GM18517 (cell line): Measurements from ENCODE around the gene SMCO4.

Experiments used
- ATAC-seq: cut with Tn5 transposase; IDR thresholded peaks from one replicate; pipeline ENCODE4 v1.9.1; 2021; ENCODE audit warnings: mild to moderate bottlenecking, moderate library complexity; ENCODE audit not compliant: unreplicated experiment

SMCO4 gene

DNA sequence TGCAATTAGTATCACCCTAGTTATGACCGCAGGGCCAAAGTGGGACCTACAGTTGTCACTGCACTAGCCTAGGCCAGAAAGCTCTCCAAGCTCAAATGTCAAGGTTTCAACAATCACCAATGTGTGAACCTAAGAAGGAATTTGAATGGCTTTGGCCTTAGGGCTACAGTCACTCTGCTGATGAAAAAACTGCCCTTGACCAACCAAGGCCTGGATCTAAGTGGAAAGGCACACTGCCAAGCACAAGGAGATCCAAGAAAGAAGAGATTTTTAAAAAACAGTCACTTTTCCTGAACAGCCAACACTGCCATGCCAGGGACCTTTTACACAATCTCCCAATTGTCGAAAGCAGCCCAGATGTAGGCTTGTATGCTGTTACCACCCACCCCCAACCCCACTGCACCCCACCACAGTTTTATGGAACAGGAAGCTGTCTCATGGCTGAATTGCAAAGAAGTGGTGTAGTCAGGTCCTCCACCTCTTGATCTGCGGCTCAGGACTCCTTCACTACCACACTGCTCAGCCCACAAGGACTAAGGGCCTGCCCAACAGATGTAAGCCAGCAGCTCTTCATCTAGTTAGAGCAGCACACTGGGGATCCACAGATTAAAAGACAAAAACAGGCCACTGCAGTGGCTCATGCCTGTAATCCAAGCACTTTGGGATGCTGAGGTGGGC, 32.9 kb downstream of the SMCO4 start:
- ATAC-seq: no peak

DNA sequence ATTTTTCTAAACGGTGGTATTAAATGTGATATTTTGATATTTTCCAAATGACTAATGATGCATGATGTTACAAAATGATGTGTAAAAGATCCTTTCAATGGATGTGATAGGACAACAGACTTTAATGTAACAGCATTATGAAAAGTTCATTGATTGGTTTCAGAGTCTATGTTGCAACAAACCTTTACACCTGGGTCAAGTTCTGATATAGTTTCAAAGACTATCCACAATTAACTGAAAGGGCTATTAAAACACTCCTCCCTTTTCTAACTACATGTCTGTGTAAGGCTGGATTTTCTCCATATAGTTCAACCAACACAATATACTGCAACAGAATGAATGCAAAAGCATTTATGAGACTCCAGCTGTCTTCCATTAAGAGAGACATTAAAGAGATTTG, 35.7 kb downstream of the SMCO4 start:
- ATAC-seq: no peak

DNA sequence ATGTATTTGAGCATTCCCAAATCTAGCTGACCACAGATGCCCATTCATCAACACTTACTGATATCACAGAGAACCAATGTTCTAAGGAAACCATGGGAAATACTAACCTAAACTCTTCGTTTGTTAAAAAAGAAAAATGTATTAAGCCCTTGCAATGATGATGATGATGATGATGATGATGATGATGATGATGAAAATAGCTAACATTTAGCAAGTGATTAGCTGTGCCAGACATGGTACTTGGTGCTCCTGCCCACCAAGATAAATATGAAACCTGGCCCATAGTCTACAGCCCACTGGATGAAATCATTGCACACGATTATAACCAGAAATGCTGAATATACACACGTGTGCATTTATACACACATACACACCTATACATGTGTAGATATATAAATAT, 37.5 kb downstream of the SMCO4 start:
- no peak for ATAC-seq

DNA sequence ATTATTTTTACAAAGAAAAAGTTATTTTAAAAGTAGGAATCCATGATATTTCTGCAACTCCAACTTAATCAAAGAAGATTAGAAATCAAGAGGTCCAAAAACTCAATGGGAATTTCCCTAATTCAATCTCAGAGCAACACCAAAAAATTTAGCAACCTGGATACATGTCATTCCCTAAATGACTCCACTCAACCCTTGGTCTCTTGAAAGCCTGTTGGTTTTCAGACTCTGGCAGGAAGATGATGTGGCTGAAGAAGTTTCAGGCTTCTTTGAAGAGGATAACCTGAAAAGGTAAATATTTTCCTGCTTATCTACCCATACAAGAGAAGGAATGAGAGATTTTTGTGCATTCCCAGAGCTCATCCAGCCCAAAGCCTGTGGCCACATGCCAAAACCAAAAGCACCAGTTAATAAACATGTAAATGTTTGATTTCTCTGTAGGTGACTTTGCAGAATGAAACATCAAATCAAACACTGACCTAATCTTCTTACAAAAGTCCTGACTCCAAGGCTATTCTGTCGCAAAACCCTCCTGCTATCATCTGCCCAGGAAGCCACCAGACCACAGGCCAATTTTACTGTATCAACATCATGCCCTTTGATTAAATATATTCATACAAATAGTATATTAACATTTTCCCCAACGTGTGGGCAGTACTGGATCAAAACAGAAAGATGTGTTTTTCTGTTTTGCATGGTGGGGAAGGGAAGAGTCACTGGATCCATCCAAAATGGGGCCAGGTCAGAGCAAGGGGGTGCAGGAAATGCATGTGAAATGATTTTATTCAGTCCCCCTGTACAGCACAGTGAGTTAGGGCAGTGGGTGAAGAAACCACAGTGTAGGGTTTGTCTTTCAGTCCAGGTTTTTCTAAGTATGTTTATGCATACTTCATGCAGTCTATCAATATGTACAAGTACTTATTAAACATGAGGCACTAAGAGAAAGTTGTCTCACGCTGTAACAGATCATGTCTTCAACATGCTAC, 38.8 kb downstream of the SMCO4 start:
- ATAC-seq: no peak

DNA sequence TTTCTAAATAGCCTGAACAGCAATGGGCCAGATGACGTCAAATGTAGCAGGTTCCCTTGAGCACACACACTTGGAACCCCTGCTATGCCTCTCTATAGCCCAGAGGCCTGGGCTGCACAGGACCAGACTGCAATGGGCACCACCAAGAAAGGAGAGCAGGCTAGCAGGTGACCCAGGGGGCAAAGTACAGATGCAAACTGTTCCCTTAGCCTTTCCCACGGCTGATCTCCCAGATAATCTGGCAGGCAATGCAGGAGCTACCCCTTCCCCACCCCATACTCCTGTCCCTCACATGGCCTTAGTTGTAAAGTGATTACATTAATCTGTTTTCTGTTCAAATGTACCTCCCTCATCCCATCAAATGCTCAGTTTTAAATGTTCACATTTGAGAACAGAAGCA, 41.3 kb downstream of the SMCO4 start:
- no peak for ATAC-seq

DNA sequence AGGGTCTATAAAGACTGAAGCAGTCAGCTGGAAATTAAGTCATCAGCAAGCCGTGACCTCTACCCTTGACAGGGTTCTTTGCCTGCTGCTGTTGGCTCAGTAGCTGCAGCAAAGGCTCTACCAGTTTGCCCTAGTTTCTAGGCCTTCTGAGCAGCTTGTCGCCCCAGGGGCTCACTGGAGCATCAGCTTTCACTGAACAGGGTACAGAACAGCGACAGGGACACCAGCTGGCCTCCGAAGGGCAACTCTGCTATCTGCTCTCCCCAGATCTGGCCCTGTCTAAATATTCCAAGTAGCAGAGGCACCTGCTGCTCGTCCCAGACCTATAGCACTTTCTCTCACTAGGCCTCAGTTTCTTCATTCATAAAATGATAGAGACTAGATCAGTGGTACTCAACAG, 42.4 kb downstream of the SMCO4 start:
- ATAC-seq: no peak

DNA sequence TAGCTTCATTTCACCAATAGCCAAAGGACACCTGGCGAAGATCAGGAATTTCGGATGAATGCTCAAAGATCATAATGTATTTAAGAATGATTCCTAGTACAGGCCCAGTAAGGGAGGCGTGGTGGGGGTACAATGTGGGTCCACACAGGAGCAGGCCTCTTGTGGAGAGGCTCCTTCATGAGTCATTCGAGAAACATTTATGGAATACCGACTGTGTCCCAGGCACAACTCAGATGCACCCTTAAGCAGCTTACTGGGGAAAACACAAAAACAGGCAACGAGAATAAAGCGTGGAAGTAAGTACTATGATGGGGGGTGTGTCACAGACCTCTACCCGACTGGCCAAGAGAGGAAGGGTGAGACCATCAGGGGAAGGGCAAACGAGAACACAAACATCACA, 44.5 kb downstream of the SMCO4 start:
- ATAC-seq: no peak

DNA sequence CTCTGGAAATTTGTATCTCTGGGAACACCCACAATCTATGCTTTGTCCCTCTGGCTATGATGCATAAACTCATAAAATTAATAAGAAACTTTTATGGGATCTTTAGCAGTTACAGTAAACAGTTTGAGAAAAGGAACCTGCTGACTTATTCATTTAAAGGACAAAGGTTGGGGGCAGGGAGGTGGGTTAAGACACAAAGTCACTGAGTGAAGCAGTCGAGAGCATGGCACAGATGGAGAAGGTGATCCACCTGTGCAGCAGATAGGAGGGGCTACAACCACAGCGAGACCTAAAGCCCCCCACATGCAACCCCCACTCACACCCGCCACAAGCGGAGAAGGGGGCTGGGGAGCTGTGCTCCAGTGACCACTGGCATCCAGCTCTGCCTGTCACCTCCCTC, 45.0 kb downstream of the SMCO4 start:
- ATAC-seq: no peak

DNA sequence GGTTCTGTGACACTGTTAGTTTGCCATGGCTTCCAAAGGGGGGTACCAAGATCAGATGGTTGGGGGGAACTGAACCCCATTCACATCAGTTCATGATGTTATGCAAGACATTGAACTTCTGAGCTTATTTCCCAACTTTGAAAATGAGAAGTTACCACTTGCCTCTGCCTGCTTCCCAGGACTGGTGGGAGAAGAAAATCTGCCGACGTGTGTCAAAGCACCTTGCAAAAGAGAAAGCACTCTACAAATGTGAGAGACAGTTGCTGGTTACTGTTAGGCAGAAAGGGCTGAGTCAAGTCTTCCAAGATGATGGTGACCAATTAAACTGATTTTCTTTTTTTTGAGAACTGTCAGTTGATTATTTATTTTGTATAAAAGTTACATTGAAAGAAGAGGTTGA, 45.6 kb downstream of the SMCO4 start:
- ATAC-seq: no peak

DNA sequence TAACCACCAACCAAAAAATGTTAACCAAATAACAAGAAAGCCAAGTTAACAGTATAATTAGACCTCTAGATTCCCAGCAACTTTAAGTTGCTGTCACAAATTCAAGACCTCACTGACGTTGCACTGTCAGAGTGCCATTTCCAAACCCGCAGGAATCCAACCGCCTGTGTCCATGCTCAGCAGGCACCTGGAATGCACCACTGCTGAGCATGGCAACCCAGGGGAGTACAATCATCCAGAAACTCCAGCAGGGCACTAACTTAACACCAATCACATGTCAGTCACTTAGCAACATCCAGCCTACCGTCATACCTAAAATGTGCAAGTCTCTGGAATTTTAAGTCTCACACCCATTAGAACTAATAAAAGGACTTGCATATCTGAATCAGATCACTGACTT, 48.8 kb downstream of the SMCO4 start:
- no peak for ATAC-seq

DNA sequence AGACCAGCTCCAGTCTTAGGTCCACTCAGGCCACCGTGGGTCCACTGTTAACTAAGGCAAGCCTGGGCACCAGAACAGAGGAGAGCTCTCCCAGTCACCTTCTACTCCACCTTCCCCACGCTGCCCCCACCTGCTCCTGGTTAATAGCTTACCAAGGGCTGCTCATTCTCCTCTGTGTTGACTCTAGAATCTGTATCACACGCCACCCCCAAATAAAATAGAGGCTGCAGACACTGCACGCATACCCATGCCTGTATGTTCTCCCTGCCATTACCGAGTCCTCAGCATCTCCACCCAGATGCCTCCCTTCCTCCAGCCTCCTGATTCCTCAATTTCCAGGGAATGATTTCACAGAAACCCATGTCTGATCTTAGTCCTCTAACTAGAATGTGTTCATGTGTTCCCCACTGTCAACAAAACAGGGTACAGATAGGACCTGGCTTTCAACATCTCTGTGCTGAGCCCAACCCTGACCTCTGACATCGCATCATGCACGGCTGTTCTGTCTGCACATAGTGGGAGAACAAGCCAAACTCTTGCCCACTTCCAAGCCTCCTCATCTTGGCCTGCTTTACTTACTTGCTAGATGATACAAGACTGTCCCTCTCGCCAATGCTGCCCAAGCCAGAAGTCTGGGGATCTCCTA, 49.8 kb downstream of the SMCO4 start:
- ATAC-seq: no peak

DNA sequence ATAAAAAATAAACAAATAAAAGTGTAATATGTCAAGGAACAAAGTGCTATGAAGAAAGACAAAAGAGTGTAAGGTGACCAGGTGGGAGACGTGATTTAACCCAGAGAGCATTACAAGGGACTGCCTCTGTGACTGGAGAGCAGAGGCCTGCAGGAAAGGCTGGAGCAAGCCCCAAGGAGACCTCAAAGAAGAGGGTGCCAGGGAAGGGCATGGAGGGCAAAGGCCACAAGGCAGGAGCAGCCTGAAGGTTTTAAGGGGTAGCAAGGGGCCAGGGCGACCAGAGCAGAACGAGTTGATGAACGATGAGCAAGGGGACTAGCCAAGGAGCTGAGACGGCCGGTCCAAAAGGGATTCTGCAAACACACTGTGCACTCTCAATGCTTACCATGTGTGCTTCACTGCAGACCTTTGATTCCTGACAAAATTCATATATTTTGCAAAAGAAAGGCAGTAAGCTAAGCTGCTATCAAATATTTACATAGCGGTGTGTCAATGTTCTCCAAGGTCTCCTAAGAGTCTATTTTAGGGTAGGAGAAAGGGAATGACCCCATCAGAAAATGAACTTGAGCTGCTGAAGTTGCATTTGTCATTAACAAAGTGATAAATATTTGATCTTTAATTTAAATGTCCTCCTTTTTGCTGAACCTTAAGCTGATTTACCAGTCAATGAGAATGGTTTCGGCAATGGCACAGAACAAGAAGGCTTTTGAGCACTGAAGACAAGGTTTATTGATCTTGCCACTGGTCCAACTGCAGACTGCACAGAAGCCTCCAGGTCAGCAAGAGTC, 50.5 kb downstream of the SMCO4 start:
- ATAC-seq: no peak

DNA sequence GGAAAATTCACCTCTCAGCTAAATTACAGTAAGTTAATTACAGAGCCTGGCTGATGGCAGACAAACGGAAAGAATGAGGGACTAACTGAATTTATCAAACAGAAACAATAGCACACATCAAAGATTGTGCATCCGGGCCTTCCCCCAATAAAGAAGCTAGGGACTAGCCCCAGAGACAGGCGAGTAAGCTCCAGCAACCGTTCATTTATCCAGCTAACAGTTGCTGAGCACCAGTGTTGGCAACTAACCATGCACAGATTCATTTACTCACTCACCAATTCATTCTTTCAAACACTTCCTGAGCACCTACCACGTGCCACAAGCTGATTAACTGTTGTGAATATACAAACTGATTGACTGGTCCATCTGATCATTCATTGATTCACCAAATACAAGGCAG, 51.2 kb downstream of the SMCO4 start:
- ATAC-seq: no peak

DNA sequence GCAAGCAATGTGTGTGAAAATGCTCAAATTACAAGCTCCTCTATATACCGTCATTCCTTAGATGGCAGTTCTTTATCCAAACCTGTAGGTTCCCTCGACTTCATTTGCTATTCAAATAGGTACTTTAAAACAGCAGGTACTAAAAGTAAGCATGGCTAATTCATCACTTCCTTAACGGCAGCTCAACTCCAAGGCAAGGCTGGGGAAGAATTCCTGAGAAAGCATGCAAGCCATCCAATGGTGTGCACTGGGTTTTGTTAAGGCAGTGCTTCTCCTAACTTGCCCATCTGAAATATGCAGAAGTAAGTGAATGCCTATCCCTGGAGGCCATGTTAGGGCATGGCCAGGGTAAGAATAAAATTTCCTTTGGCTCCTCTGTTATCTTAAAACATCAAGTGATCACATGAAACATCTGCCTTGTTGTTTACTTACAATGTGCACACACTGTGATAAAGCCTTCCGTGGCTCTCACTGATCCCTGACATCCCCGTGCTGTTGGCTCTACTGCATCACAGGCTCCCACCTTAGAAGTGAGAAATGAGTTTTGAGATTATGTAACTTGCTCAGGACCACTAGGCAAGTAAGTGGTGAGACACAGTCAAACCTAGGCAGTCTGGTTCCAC, 52.1 kb downstream of the SMCO4 start:
- ATAC-seq: no peak

DNA sequence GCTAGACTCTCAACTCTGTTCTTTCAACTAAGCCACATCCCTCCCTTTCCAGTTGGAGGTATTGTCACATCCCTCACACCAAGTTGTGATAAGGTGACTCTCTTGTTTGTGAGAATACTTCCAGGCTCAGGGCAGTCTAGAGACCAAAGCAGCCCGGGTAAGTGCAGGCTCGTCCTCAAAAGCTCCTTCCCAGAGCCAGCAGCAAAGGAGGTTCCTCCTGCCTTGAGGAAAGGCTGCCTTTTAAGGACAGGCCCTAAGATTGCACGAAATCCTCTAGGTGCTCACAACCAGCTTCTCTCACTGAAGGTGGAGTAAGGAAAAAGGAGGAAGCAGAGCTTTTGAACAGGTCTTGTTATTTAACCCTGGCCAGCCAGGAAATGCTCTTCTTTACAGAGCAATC, 53.4 kb downstream of the SMCO4 start:
- no peak for ATAC-seq

DNA sequence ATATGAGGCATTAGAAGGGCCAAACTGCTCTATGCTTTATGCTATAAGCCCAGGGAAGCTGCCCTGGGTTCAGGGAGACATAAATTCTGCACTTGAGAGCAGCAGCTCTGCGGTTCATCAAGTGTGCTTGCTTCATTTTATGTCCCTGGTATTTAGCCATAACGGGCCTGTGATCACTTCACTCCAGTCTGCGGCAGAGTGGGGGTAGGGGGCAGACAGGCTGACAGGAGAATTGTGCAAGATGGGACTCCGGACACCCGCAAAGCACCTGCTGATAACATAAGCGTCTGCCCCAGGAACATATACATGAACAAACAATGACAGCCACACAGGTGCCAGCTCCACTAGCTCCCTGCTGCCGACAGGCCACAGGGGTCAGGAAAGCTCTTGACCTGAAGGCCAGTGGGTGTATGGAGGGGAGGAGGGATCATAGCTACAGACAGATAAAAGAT, 56.1 kb downstream of the SMCO4 start:
- no peak for ATAC-seq

DNA sequence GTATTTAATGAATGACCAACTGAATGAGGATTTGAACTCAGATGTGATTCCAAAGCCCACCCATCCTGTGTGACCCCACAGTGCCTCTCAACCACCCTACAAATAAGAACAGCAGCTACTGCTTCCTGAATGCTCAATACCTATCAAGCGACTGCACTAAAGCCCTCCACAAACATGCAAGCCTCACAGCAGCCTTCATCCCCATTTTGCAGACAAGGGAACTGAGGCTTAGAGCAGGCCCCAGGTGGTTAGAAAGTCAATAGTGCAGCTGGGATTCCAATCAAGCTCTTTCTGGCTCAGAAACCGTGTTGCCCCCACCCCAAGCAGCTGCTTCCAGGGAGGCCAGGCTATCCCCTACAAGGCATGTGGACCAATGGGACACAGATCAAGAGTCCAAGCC, 57.2 kb downstream of the SMCO4 start:
- ATAC-seq: no peak

DNA sequence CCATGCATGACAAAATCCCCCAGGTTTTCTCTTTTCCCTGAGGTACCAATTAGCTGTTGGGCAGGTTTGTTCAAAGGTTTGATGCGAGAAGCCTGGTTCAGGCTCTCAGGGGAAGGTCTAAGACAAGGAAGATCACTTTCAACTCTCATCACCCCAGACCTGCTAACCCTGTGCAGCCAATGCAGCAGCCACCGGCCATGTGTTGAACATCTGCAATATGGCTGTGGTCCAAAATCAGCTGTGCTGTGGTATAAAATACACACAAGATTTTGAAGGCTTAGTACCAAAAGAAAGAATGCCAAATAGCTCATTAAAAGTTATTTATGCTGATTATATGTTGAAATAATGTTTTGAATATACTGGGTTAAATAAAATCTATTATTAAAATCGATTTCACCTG, 58.5 kb downstream of the SMCO4 start:
- ATAC-seq: no peak

DNA sequence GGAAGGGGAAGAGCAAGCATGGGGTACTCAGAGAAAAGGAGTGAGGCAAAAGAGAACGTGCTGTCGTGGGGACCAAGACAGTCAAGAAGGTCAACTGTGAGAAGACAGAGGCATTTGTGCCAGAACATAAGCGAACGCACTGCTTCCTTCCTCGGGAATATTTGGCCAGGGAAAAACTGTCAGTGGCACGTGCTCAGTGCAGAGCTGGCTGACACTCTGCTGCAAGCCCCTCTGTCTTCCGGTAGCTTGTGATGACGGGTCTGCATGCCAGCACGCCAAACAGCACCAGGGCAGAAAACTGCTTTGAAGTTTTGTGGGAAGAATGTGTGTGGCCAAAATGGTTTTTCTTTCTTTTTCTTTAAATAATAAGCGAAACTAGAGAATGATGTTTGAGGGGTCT, 60.6 kb downstream of the SMCO4 start:
- no peak for ATAC-seq

DNA sequence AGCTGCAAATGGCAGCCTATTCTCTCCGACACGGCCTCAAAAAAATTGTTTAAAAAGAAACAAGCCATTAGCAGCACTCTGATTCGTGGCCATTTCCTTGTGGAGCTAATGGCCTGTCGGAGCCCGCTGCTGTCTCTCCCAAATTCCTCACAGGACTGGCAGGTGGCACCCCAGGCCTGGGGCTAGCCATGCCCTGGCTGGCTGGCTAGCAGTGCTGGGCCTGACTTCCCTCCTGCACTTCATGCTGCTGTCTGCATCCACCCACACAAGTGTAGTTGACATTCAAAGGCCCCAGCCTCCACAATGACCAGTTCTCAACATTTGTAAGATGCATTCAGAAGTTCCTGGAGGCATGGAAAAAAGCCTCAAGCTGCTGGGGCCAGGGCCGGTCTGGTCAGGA, 61.5 kb downstream of the SMCO4 start:
- no peak for ATAC-seq

DNA sequence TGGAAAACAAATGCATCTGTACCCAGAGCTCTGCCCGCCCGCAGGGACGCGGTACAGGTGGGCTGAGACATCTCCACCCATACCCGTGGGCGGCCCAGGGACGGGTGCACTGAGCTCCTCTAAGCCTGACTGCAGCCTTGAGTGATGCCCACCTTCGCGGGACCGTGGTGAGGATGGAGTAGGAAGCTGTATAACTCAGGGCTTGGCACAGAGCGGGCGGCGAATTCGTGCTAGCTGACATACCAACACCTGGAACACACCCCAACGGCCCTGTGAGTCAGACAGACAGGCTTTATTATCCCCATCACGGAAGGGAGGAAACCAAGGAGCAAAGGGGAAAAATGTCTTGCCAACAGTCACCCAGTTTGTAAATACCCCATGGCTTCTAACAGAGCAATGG, 61.9 kb downstream of the SMCO4 start:
- ATAC-seq: no peak
